A549 (cell line): ENCODE results near the gene NELFA.

Source experiments
- CTCF ChIP-seq: fragments of >200 bp; sonication (Bioruptor Twin); formaldehyde crosslinking; IDR thresholded peaks from 3 replicates; pipeline ENCODE4 v1.5.1; 2016
- ELK1 ChIP-seq: fragments of 150-350 bp; IDR thresholded peaks from 2 replicates; pipeline ENCODE4 v1.6.1; 2014; ENCODE audit warnings: low read depth, mild to moderate bottlenecking, low read length
- RFX5 ChIP-seq: fragments of 450-650 bp; IDR thresholded peaks from 2 replicates; pipeline ENCODE4 v1.7.1; 2014; ENCODE audit warnings: antibody characterized with exemption, mild to moderate bottlenecking, moderate library complexity
- ZNF302 ChIP-seq: fragments of 250-450 bp; sonication (Bioruptor Pico); IDR thresholded peaks from 2 replicates; pipeline ENCODE4 v1.9.0; 2021; ENCODE audit warnings: inconsistent platforms, mild to moderate bottlenecking, moderate library complexity

GRCh38 chr4:1978741-1979476, 29.9 kb downstream of the NELFA start:
- no peak for TF ChIP-seq CTCF
- no peak for TF ChIP-seq RFX5
- TF ChIP-seq ELK1, result no peak
- TF ChIP-seq ZNF302 (CRISPR knock-in tag), result no peak
